SK-N-SH (cell line): ENCODE data around the gene ADRM1. TPM values are rescaled to one million over a fixed set of nuclear protein-coding genes. Genes with fewer than 3 reads are reported as not detected.

Experiments used
- CTCF ChIA-PET: fragments of 300-600, 350-600 bp; formaldehyde crosslinking; extraction: SDS; loops from one replicate; lab custom pipeline; 2021; lab: Yijun Ruan, JAX
- POLR2A ChIA-PET: fragments of 350-600 bp; sonication (Branson Sonifier 250); formaldehyde crosslinking; extraction: SDS; loops from one replicate; lab custom pipeline; 2020; ENCODE audit warnings: antibody characterized with exemption, inconsistent platforms; lab: Yijun Ruan, JAX
- DNase-seq: peaks from one replicate; pipeline ENCODE4 v3.0.0; 2012
- H2AFZ ChIP-seq: fragments of 200-600 bp; sonication (generic); 2 replicates; pipeline ENCODE4 v1.8.1; 2016; ENCODE audit warnings: antibody characterized with exemption, mild to moderate bottlenecking, low read depth
- H3F3A ChIP-seq: fragments of 200-600 bp; sonication (generic); replicated peaks from 2 replicates; pipeline ENCODE3; 2016; ENCODE audit warnings: antibody characterized with exemption, mild to moderate bottlenecking; ENCODE audit not compliant: insufficient read depth
- H3K27ac ChIP-seq, 2 experiments: fragments of 200-500 bp in 1 of 2; fragments of 200-600 bp in 1 of 2; sonication (Bioruptor generic) in 1 of 2; sonication (generic), shearing (Covaris generic) in 1 of 2; 2 replicates each; pipeline versions ENCODE4 v1.5.1 to v1.6.1; 2014 to 2016; ENCODE audit warnings: low read depth in 2 of 2, inconsistent platforms in 1 of 2, low read length in 1 of 2, mild to moderate bottlenecking in 1 of 2, mixed read lengths in 1 of 2
- H3K27me3 ChIP-seq: fragments of 200-600 bp; sonication (generic), shearing (Covaris generic); 2 replicates; pipeline ENCODE4 v1.6.1; 2016; ENCODE audit warnings: mixed run types; ENCODE audit not compliant: insufficient read depth
- H3K36me3 ChIP-seq, 2 experiments: fragments of 200-500 bp in 1 of 2; fragments of 200-600 bp in 1 of 2; sonication (Bioruptor generic) in 1 of 2; sonication (generic) in 1 of 2; replicated peaks in 1 of 2; 2 replicates each; pipeline versions ENCODE3 to v1.5.1; 2014 to 2016; ENCODE audit warnings: low read length in 1 of 2, mild to moderate bottlenecking in 1 of 2; ENCODE audit not compliant: insufficient read depth in 2 of 2, control insufficient read depth in 1 of 2
- H3K4me1 ChIP-seq, 2 experiments: fragments of 200-500 bp in 1 of 2; fragments of 200-600 bp in 1 of 2; sonication (Bioruptor generic) in 1 of 2; sonication (generic), shearing (Covaris generic) in 1 of 2; 2 replicates each; pipeline versions ENCODE4 v1.5.1 to v1.6.1; 2014 to 2016; ENCODE audit warnings: low read depth in 1 of 2, low read length in 1 of 2, mixed run types in 1 of 2; ENCODE audit not compliant: insufficient read depth in 2 of 2, control insufficient read depth in 1 of 2
- H3K4me2 ChIP-seq: fragments of 200-600 bp; sonication (generic), shearing (Covaris generic); 2 replicates; pipeline ENCODE4 v1.6.1; 2017; ENCODE audit warnings: mixed run types
- H3K4me3 ChIP-seq, 2 experiments: fragments of 200-500 bp in 1 of 2; fragments of 200-600 bp in 1 of 2; sonication (Bioruptor generic) in 1 of 2; sonication (generic), shearing (Covaris generic) in 1 of 2; 2 replicates each; pipeline versions ENCODE4 v1.5.1 to v1.8.1; 2014 to 2016; ENCODE audit warnings: low read depth in 2 of 2, inconsistent platforms in 1 of 2, low read length in 1 of 2, mild to moderate bottlenecking in 1 of 2, mixed read lengths in 1 of 2, moderate library complexity in 1 of 2
- H3K79me2 ChIP-seq: fragments of 200-600 bp; sonication (generic); 2 replicates; pipeline ENCODE4 v1.8.1; 2017; ENCODE audit warnings: mild to moderate bottlenecking; ENCODE audit not compliant: insufficient read depth
- H3K9ac ChIP-seq: fragments of 200-600 bp; sonication (generic); 2 replicates; pipeline ENCODE4 v1.6.1; 2017; ENCODE audit warnings: mixed run types
- H3K9me2 ChIP-seq: fragments of 200-600 bp; sonication (generic); 2 replicates; pipeline ENCODE4 v1.6.1; 2017; ENCODE audit warnings: mixed run types
- H3K9me3 ChIP-seq: fragments of 200-600 bp; sonication (generic); 2 replicates; pipeline ENCODE4 v1.6.1; 2017; ENCODE audit warnings: mixed run types, mild to moderate bottlenecking, moderate library complexity
- H4K20me1 ChIP-seq: fragments of 200-600 bp; sonication (generic); 2 replicates; pipeline ENCODE4 v1.6.1; 2017; ENCODE audit warnings: mild to moderate bottlenecking, mixed run types; ENCODE audit not compliant: insufficient read depth
- ELF1 ChIP-seq: IDR thresholded peaks from 2 replicates; pipeline ENCODE4 v1.4.0; 2012
- FOSL2 ChIP-seq: IDR thresholded peaks from 2 replicates; pipeline ENCODE4 v1.4.0; 2012; ENCODE audit warnings: low read depth, mild to moderate bottlenecking, moderate library complexity, borderline replicate concordance
- FOXJ3 ChIP-seq: sonication (generic); formaldehyde crosslinking; IDR thresholded peaks from 2 replicates; pipeline ENCODE4 v1.5.1; 2020; ENCODE audit warnings: mild to moderate bottlenecking, missing genetic modification reagents
- FOXM1 ChIP-seq: IDR thresholded peaks from 2 replicates; pipeline ENCODE4 v1.4.0; 2012; ENCODE audit warnings: low read depth, mild to moderate bottlenecking
- GABPA ChIP-seq: IDR thresholded peaks from 2 replicates; pipeline ENCODE4 v1.4.0; 2012; ENCODE audit warnings: low read depth, mild to moderate bottlenecking
- GATA2 ChIP-seq: sonication (generic); formaldehyde crosslinking; IDR thresholded peaks from 2 replicates; pipeline ENCODE4 v1.5.0; 2020; ENCODE audit warnings: mild to moderate bottlenecking, missing genetic modification reagents
- MEF2A ChIP-seq: IDR thresholded peaks from 2 replicates; pipeline ENCODE4 v1.4.0; 2012; ENCODE audit warnings: low read depth, borderline replicate concordance
- MXI1 ChIP-seq: IDR thresholded peaks from 2 replicates; pipeline ENCODE4 v1.6.1; 2012; ENCODE audit warnings: mild to moderate bottlenecking, low read depth, low read length, improper control_type of control experiment
- NFIC ChIP-seq: IDR thresholded peaks from 2 replicates; pipeline ENCODE4 v1.4.0; 2012; ENCODE audit warnings: borderline replicate concordance
- NRF1 ChIP-seq: IDR thresholded peaks from 2 replicates; pipeline ENCODE4 v1.6.1; 2012; ENCODE audit warnings: low read depth, mild to moderate bottlenecking, low read length
- REST ChIP-seq: IDR thresholded peaks from 2 replicates; pipeline ENCODE4 v1.6.1; 2012; ENCODE audit warnings: mild to moderate bottlenecking, low read depth, low read length, moderate library complexity
- RXRA ChIP-seq: IDR thresholded peaks from 2 replicates; pipeline ENCODE4 v1.4.0; 2012; ENCODE audit warnings: low read depth, mild to moderate bottlenecking, borderline replicate concordance
- SIN3A ChIP-seq: IDR thresholded peaks from 2 replicates; pipeline ENCODE4 v1.6.1; 2012; ENCODE audit warnings: low read depth, mild to moderate bottlenecking, low read length, moderate library complexity, borderline replicate concordance
- TCF12 ChIP-seq: IDR thresholded peaks from 2 replicates; pipeline ENCODE4 v1.4.0; 2012
- TEAD4 ChIP-seq: IDR thresholded peaks from 2 replicates; pipeline ENCODE4 v1.4.0; 2012; ENCODE audit warnings: mild to moderate bottlenecking, borderline replicate concordance; ENCODE audit not compliant: insufficient read depth
- YY1 ChIP-seq: IDR thresholded peaks from 2 replicates; pipeline ENCODE4 v1.4.0; 2012; ENCODE audit warnings: low read depth, mild to moderate bottlenecking
- WGBS: methylation state at CpG from one replicate; pipeline ENCODE4 v1.1.6; 2017; ENCODE audit warnings: low lambda C conversion rate; 5-methylcytosine and 5-hydroxymethylcytosine counted together
- polyA plus RNA-seq, 3 experiments: library from polyadenylated mRNA; depleted of rRNA; stranded (reverse); fragments of >200 nt; gene quantifications; 2 replicates each; pipeline ENCODE4 v1.2.3, GENCODE V29; 2012
- TF ChIP-seq, protein P1 (sequence below): IDR thresholded peaks from 2 replicates; pipeline ENCODE4; 2012

ADRM1 gene
- polyA plus RNA-seq, 1 of the 3 experiments (the other 2 are of a cell fraction): 142 TPM

GRCh38 chr20:62282877-62283503 is 19.8 kb upstream of the ADRM1 start:
- TF ChIP-seq RXRA (no peak), TCF12 (no peak), MEF2A (no peak), ELF1 (no peak), GABPA (no peak), TEAD4 (no peak), FOSL2 (no peak)
- TF ChIP-seq, protein P1, sequence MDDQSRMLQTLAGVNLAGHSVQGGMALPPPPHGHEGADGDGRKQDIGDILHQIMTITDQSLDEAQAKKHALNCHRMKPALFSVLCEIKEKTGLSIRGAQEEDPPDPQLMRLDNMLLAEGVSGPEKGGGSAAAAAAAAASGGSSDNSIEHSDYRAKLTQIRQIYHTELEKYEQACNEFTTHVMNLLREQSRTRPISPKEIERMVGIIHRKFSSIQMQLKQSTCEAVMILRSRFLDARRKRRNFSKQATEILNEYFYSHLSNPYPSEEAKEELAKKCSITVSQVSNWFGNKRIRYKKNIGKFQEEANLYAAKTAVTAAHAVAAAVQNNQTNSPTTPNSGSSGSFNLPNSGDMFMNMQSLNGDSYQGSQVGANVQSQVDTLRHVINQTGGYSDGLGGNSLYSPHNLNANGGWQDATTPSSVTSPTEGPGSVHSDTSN: no peak
- Histone ChIP-seq H3K4me3 (no peak overlapping the region), H3F3A (peaks cover 3% of the 10 kb centered on the region), H3K27ac (no peak overlapping the region; a peak in 1 of 4 replicates), H3K4me1 (peaks cover 0 to 6% of the 10 kb centered on the region in 2 experiments; a peak in 1 of 4 replicates), H3K36me3 (peaks cover 24 to 59% of the 10 kb centered on the region in 2 experiments), H2AFZ (no peak overlapping the region), H3K9ac (no peak overlapping the region), H4K20me1 (no peaks in the 10 kb centered on the region), H3K79me2 (no peaks in the 10 kb centered on the region), H3K27me3 (no peaks in the 10 kb centered on the region), H3K4me2 (no peak overlapping the region), H3K9me2 (no peaks in the 10 kb centered on the region), H3K9me3 (no peaks in the 10 kb centered on the region)
- 94% methylated on average over 14 of the region's 16 CpGs for WGBS
- DNase-seq: no peak
- ChIA-PET CTCF (no interaction called here), POLR2A (no interaction called here)

DNA sequence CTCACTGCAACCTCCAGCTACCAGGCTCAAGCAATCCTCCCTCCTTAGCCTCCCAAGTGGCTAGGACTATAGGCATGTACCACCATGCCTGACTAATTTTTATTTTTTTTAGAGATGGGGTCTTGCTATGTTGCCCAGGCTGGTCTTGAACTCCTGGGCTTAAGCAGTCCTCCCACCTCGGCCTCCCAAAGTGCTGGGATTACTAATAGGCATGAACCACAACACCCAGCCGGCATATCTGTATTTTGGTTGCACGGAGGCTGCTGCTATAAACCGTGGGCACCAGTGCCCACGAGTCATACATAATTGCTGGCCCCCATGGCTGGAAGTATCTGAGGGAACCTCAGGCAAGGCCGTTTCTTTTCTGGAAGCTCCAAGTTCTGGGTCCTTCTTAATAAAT is 18.3 kb upstream of the ADRM1 start:
- no peaks in the 10 kb centered on the region for H3K9me3 ChIP-seq
- no peak overlapping the region for H3K4me2 ChIP-seq
- no peaks in the 10 kb centered on the region for H3K79me2 ChIP-seq
- TF ChIP-seq NFIC: no peak
- WGBS: 79% methylated on average over 6 of the region's 6 CpGs
- H3F3A ChIP-seq: peaks cover 3% of the 10 kb centered on the region
- no peak overlapping the region for H3K9ac ChIP-seq
- no peaks in the 10 kb centered on the region for H3K27me3 ChIP-seq
- H3K27ac ChIP-seq: no peak overlapping the region
- peaks cover 0 to 6% of the 10 kb centered on the region in 2 experiments; a peak in 1 of 4 replicates for H3K4me1 ChIP-seq
- no peak overlapping the region for H3K4me3 ChIP-seq
- no peaks in the 10 kb centered on the region for H4K20me1 ChIP-seq
- no peak overlapping the region for H2AFZ ChIP-seq
- DNase-seq: no peak
- POLR2A ChIA-PET: no interaction called here
- peaks cover 20 to 55% of the 10 kb centered on the region in 2 experiments for H3K36me3 ChIP-seq
- CTCF ChIA-PET: interaction anchor here (1.2 to 1.7 kb wide), 4 partner anchors 18 to 125 kb away, joined by 3 to 6 read pairs (median 4); partner anchors contain the start of gene ADRM1
- H3K9me2 ChIP-seq: no peaks in the 10 kb centered on the region

GRCh38 chr20:62285151-62285550 is 17.6 kb upstream of the ADRM1 start:
- ChIA-PET POLR2A (no interaction called here), CTCF (interaction anchor here (1.7 kb wide), 2 partner anchors 17 to 97 kb away, joined by 4 to 6 read pairs; partner anchors contain the start of gene ADRM1)
- DNase-seq: no peak
- WGBS: 86% methylated on average over 6 of the region's 6 CpGs
- Histone ChIP-seq H3K27ac (no peak overlapping the region), H3F3A (peaks cover 3% of the 10 kb centered on the region), H3K27me3 (no peaks in the 10 kb centered on the region), H3K9me2 (no peaks in the 10 kb centered on the region), H3K9me3 (no peaks in the 10 kb centered on the region), H2AFZ (no peak overlapping the region), H3K36me3 (peaks cover 19 to 50% of the 10 kb centered on the region in 2 experiments), H3K4me1 (peaks cover 0 to 6% of the 10 kb centered on the region in 2 experiments; a peak in 1 of 4 replicates), H3K9ac (no peak overlapping the region), H3K79me2 (no peaks in the 10 kb centered on the region), H4K20me1 (no peaks in the 10 kb centered on the region), H3K4me2 (no peak overlapping the region), H3K4me3 (no peak overlapping the region)
- TF ChIP-seq SIN3A: no peak
- no peak for TF ChIP-seq MXI1
- no peak for TF ChIP-seq NFIC
- no peak for TF ChIP-seq YY1
- TF ChIP-seq REST: no peak
- TF ChIP-seq FOXM1: no peak
- TF ChIP-seq GATA2: no peak
- TF ChIP-seq, protein P1: no peak
- TF ChIP-seq NRF1: no peak
- TF ChIP-seq FOXJ3 (CRISPR knock-in tag): no peak
